GM18951 (cell line): ENCODE data around the gene NUTM2D.
"Not testable (repeated sequence)": the region's sequence is repeated elsewhere in the genome, so short reads cannot be mapped to it uniquely, and the experiment has no call there.

Experiments
- POLR2A ChIP-seq: IDR thresholded peaks from 4 replicates; pipeline ENCODE4 v1.6.1; 2011; ENCODE audit warnings: mild to moderate bottlenecking; ENCODE audit not compliant: insufficient read length, insufficient read depth; ENCODE audit errors: extremely low read depth
- in situ Hi-C: fragments of 300-500 bp; cut with MboI; formaldehyde crosslinking; loops from one replicate; pipeline ENCODE4 v1.12.0; 2022; ENCODE audit warnings: low sequenced_read_pairs, mixed read lengths, inconsistent platforms; ENCODE audit not compliant: unreplicated experiment

The NUTM2D gene, protein sequence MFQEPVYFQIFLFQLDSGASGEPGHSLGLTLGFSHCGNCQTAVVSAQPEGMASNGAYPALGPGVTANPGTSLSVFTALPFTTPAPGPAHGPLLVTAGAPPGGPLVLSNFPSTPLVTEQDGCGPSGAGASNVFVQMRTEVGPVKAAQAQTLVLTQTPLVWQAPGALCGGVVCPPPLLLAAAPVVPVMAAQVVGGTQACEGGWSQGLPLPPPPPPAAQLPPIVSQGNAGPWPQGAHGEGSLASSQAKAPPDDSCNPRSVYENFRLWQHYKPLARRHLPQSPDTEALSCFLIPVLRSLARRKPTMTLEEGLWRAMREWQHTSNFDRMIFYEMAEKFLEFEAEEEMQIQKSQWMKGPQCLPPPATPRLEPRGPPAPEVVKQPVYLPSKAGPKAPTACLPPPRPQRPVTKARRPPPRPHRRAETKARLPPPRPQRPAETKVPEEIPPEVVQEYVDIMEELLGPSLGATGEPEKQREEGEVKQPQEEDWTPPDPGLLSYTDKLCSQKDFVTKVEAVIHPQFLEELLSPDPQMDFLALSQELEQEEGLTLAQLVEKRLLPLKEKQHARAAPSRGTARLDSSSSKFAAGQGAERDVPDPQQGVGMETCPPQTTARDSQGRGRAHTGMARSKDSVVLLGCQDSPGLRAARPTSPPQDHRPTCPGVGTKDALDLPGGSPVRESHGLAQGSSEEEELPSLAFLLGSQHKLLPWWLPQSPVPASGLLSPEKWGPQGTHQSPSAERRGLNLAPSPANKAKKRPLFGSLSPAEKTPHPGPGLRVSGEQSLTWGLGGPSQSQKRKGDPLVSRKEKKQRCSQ

DNA sequence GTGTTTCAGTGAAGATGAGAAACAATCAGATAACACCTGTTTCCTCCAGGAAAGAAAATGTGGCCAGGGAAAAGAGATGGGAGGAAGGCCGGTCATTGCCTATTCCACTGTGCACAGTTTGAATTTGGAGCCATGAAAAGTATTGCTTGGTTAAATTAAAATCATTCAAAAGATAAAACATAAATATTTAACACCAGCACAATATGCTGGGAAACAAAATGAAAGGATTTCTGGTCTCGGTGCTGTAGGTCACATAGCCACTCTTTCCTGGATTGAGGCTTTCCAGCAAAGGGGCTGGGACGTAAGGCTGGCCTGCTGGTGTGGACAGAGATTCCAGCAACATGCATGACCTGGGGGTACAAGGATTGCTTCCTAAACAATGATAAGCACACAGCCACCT lies at the start of gene NUTM2D:
Gene NUTM2D, plus strand, starts transcription at position 301 of the 400 bp plus-strand sequence. CDS start 522 bp downstream, outside the sequence.
- in situ Hi-C loops, result not testable (repeated sequence)

DNA sequence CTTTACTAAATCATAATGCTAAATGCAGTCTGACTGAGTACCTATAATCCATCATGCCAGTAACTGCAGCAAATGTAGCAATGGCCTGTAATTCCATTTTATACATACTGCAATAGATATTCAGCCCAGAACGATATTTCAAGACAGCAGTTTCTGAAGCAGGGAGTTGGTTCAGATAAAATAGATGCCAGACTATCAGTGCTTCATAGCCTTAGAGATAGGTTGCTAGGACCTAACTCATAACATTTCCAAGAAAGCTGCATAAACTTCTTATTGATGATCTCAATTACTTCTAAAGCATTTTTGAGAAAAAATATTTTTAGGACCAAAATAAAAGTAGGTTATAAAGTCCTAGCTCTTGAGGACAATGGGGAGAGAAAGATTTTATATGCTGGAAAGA lies 48.8 kb upstream of the NUTM2D start:
- in situ Hi-C loops, result not testable (repeated sequence)

DNA sequence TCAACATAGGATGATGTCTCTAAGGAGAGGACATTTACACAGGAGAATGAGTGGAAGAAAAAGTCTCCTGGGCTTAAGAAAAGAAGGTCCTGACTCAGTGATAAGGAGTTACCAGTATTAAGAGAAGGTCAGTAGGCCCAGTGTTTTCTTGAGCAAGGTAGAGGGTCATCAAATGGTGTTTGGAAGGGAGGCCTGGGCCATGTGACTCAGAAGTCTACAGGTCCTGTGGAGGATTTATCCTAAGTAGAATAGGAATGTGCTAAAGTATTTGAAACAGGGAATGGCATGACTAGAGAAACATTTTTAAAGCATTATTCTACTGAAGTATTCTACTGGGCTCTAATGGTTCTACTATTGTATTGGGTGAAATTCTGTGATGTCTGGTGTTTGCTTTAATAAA lies 47.9 kb upstream of the NUTM2D start:
- in situ Hi-C loops, result not testable (repeated sequence)

DNA sequence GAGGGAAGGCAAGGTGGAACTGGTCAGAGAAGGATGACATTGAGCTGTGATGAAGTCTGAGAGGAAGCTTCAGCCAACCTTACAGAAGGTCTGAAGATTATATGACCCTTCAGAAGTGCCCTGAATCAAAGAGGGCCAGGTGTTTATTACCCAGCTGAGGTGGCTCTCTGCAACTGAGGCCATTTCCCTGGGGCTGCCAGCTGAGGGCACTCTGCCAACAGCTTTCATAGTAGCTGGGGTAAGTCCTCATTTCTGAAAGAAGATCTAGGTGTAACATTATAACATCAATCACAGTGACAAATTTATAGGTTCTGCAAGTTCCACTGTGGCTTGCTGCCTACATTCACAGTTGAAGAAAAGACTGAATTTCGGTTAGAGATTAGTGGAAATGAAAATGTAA lies 46.0 kb upstream of the NUTM2D start:
- in situ Hi-C loops, result not testable (repeated sequence)

DNA sequence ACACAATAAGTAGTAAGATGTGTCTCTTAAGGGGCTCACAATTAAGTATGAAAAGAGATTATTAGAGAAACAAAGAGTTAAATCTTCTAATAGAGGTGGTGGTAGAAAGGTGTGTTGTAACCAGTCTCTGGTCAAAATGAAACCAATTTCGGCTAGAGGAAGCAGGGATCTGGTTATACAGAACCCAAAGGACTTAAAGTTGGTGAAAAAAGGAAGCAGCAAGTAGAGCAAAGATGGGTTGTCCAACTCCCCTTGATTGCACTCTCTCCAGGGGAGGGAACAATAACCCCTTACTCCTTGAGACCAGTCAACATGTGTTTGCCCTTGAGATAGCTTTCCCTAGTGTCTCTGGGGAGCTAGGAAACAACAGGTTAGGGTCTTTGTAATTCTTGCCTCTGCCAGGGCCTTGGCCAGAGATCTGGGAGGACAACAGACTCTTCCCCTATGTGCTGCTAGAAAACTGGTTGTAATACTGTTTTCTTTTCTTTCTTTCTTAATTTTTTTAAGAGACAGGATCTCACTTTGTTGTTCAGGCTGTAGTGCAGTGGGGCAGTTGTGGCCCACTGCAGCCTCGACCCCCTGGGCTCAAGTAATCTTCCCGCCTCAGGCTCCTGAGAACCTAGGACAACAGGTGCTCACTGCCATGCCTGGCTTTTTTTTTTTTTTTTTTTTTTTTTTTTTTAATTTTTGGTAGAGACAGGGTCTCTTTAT lies 43.7 kb upstream of the NUTM2D start:
- in situ Hi-C loops, result not testable (repeated sequence)

DNA sequence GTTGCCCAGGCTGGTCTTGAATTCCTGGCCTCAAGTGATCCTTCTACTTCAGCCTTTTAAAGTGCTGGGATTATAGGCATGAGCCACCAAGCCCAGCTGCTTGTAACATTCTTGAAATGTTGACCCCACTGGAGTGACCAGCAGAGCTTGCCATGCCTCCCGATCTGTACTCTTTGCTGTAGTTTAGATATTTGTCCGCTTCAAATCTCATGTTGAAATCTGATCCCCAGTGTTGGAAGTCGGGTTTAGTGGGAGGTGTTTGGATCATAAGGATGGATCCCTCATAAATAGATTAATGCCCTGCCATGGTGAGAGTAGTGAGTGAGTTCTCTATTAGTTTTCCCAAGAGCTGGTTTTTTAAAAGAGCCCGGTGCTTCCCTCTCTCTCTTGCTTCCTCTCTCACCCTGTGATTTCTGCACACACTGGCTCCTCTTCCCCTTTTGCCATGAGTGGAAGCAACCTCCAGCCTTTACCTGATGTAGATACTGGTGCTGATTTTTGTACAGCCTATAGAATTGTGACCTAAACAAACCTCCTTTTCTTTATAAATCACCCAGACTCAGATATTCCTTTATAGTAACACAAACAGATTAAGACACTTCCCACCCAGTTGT lies 43.1 kb upstream of the NUTM2D start:
- in situ Hi-C loops, result not testable (repeated sequence)

DNA sequence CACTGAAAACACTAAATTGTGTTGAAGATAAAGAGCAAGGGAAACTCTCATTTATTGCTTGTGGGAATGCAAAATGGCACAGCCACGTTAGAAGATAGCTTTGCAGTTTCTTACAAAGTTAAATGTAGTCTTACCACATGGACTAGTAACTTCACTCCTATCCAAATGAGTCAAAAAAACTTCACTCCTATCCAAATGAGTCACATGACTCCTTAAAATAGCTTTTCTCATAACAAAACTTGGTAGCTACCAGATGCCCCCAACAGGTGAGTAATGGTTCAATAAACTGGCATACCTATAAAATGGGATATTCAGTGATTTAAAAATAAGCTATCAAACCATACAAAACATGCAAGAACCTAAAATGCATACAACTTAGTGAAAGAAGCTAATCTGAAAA lies 36.0 kb upstream of the NUTM2D start:
- in situ Hi-C loops, result not testable (repeated sequence)

DNA sequence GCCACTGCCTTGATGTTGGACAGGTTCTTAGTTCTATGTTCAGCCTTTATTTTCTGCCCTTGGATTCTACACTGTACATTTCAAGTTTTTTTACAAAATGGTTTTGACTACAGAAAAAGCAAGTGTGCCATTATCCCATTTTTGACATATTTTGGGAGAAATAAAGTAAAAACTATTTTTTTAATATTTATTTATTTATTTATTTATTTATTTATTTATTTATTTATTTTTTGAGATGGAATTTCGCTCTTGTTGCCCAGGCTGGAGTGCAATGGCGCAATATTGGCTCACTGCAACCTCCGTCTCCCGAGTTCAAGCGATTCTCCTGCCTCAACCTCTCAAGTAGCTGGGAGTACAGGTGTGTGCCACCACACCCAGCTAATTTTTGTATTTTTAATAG lies 33.0 kb upstream of the NUTM2D start:
- in situ Hi-C loops, result not testable (repeated sequence)

DNA sequence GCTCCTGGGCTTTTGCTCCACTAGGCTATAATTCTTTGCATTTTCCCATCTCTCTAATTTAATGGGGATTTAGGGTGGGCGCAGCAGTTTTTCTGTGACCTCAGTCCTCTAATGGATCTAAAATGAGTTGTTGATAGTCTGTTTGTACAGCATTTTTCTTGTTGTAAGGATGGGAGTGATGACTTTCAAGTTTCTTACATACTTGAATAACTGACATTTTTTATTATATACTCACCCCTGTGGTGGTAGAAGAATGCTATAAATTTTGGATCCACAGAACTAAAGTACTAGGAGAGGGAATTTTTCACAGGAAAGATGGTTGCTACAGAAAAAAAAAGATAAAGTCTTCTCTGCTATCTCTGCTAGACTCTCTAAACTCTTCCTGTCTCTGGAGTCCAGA lies 29.6 kb upstream of the NUTM2D start:
- in situ Hi-C loops, result not testable (repeated sequence)

DNA sequence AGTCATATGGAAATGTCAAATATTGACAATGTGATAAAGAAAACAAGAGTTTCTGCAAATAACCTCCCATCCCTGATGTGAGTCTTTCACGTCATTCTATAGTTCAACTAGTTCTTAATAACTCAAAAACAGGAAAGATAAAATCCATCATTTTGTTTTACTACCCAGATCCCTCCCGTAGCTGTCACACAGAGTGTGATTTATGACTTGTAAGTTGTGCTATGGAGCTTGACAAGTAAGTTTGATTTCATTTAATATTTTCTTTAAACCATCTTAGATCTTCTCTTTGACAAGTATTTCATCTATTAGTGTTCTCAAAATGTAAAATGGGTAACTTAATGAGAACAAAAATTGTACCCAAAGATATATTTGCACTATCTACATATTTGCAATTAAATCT lies 28.4 kb upstream of the NUTM2D start:
- in situ Hi-C loops, result not testable (repeated sequence)

DNA sequence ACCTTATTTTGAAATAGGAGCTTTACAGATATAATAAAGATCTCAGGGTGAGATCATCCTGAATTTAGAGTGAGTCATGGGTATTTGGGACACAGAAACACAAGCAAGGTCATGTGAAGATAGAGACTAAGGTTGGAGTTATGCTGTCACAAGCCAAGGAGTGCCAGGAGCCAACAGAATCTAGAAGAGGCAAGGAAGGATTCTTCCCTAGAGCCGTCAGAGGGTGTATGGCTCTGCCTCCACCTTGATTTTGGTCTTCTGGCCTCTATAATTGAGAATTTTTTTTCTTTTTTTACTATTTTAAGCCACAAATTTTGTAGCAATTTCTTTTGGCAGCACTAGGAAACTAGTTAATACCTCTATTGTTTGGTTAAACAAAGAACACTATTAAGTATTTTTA lies 24.9 kb upstream of the NUTM2D start:
- in situ Hi-C loops, result not testable (repeated sequence)

DNA sequence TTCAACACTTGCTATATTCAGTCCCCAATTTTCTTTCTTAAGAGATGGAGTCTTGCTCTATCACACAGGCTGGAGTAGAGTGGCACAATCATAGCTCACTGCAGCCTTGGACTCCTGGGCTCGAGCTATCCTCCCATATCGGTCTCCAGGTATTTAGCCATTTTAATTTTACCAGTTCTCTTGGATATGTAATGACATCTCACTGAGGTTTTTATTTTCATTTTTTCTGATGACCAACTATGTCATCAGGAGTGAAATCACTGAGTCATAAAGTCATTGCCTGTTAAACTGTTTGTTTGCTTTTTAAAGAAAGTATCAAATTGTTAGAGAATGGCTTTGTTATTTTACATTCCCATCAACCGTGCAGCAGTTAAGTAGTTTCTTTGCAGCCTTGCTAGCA lies 17.1 kb upstream of the NUTM2D start:
- in situ Hi-C loops, result not testable (repeated sequence)

DNA sequence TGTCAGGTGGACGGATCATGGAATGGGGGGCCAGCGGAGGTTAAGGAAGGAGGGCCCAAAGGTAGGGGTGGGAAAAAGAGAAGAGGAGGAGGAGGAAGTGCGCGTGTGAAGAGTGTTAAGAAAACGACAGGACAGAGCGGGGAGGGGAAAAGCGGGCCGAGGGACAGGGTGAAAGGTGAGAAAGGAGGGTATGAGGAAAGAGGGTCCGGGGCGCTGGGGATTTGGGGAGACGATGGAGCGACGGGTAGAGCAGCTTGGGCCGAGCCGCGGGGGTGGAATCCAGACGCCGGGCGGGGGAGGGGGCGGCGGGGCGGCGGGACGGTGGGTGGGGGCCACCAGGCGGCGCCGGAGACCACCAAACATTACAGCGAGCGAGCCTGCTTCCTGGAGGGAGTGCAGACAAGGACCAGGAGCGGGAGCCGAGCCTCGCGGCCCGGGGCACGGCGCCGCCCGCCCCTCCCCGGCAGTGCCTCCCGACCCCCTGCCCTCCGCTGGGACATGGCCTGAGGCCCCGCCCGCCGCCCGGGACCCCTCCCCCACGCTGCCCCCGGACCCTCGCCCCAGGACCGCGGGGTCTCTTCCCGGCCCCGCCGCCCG lies 15.9 kb upstream of the NUTM2D start:
- in situ Hi-C loops, result not testable (repeated sequence)

DNA sequence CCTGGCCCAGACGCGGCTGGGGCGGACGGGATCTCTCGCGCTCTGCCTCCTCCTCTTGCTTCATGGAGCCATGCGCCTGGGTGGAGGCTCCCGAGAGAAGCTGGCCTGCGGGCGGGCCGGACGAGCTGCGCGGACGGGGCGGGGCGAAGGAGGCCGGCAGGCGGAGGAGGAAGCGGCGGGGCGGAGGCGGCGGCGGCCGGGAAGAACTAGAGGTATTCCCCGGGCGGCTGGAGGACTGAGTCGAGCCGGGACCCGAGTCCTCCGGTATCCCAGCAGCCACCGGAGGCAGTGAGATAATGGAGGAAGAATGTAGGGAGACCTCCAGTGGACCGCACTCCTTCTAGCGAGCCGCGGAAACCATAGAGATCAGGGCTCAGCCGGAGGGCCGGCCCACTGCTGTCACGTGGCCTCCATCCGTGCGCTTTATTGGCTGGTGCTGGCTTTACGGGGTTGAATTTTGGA lies 15.3 kb upstream of the NUTM2D start:
- in situ Hi-C loops, result not testable (repeated sequence)
- TF ChIP-seq POLR2A, result peak; percentile 44
